ENCODE measurements around the gene HRH3.

DNA sequence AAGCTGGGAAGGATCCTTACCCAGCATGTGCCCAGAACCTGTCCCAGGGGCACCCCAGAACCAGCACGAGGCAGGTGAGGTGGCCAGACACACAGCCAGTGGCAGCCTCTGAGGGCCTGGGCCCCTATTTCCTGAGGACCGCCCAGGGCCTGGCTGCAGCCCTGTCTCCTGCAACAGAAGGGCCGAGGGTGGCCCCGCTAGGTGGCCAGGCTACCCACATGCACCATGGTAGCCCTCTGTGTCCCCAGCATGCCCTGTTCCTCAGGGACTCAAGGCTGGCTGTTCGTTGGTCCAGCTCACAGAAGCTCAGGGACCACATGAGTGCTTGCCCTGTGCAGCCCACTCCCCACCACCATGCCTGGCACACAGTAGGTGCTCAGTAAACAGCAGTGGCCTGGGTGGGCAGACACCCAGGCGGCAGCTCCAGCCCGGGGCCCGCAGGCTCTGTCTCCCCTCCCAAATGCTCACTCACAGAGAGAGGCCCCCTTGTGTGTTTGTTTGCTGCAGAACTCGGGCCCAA is 8.2 kb downstream of the HRH3 start:
- no peak for TF ChIP-seq POLR2AphosphoS5 (IDR thresholded peaks at IDR 0.05)
- TF ChIP-seq CTCF (IDR thresholded peaks at IDR 0.05; ENCODE audit: poor library complexity, severe bottlenecking), result no peak
- no peak for TF ChIP-seq EZH2 (IDR thresholded peaks at IDR 0.05; ENCODE audit: borderline replicate concordance, insufficient read depth, low read length, poor library complexity, severe bottlenecking)
- no peak for TF ChIP-seq EP300 (conservative IDR thresholded peaks at IDR 0.05; ENCODE audit: poor library complexity, severe bottlenecking)
- no peak for TF ChIP-seq TAF1 (IDR thresholded peaks at IDR 0.05; ENCODE audit: low read depth)
- TF ChIP-seq SMC3 (conservative IDR thresholded peaks at IDR 0.05; ENCODE audit: poor library complexity), result no peak
- no peak for TF ChIP-seq REST (IDR thresholded peaks at IDR 0.05; ENCODE audit: borderline replicate concordance)
